NOMO-1 treated with dmso at 0.1 percent for 144 hours (cell line): ENCODE results near the gene ARMC9.
"Not testable (repeated sequence)": the region's sequence is repeated elsewhere in the genome, so short reads cannot be mapped to it uniquely, and the experiment has no call there.

Source experiments
- DNase-seq: peaks from one replicate; lab custom pipeline; 2025; ENCODE audit not compliant: unreplicated experiment; lab: John Stamatoyannopoulos, UW

ARMC9 gene

DNA sequence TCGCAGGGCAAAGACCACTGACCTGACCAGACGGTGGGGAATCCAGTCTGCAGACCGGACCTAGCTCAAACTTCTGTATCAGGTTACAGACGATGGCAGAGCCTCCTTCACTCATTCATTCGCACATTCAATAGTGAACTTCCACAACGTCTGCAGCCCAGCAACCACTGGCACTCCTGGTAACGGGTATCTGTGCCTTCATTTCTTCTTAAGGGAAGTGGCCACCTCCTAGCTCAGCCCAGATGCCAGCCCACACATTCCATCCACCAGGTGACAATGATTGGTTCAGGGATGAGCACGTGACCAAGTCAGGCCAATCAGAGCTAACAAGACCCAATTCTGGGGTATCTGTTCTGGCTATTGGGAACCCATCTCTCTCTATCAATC is 15.9 kb upstream of the ARMC9 start:
- no peak for DNase-seq

DNA sequence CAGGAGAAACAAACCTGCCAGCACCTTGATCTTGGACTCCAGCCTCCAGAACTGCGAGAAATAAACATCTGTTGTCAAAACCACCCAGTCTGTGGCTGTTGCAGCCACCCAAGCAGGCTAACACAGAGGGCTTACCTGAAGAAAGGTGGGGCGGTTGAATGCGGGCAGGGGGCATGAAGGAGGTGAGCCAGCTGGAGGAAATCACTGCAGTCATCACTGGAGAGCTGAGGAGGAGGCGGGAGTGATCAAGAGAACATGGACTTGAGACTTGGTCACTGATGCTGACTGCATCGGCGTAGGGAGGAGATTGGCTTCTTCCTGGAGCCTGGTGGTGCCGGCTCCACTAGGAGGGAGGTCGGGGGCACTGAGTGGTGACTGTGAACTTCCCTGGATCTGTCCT is 14.6 kb upstream of the ARMC9 start:
- no peak for DNase-seq

- no peak for DNase-seq
Measured at GRCh38 chr2:231184319-231184718, 14.1 kb upstream of the ARMC9 start.

DNA sequence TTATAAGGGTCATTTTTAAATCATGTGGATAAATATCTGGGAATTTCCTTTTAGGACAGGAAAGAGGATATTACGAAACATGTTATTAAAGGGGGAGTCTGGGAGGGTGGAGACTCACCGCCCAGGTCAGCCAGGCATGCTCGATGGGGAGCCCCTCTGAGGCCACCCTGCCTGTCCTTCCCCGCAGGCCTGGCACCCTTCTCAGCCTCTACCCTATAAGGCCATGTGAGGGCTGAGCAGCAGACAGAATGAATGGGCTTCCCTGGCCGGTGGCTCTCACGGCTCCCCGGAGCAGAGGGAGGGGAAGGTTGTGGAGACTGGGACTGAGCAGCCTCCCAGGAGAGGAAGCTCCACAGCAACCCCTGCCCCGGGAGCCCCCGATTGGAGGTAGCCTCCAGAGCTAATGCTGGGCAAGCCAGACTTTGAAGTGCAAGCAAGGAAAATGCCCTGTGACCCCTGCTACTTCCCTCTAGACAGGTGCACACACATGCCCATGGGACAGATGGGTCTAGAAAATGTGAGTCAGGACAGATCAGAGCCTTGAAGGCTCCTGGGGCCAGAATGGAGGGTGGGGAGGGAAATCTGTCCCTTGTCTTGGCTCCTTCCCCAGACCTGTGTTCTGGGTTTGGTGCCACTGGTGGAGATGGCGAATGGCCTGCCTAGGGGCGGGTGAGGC is 13.2 kb upstream of the ARMC9 start:
- no peak for DNase-seq

DNA sequence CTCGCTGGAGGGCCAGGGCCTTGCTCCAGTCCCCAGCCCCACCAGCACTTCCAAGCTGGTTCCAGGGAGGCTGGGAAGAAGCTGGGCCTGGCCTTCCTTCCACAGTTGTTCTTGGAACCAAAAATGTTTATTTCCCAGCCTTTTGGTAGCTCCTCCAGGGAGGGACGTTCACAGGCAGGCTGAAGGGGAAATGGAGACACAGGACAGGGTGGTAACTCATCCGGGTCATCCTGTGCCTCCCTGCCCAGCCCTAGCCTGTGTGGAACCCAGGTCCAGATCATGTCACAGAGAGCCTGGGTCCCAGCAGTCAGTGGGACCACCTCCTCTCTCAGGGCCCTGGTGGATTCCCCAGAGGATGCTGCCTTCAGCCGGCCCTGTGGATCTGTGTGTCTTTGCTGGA is 12.5 kb upstream of the ARMC9 start:
- no peak for DNase-seq

DNA sequence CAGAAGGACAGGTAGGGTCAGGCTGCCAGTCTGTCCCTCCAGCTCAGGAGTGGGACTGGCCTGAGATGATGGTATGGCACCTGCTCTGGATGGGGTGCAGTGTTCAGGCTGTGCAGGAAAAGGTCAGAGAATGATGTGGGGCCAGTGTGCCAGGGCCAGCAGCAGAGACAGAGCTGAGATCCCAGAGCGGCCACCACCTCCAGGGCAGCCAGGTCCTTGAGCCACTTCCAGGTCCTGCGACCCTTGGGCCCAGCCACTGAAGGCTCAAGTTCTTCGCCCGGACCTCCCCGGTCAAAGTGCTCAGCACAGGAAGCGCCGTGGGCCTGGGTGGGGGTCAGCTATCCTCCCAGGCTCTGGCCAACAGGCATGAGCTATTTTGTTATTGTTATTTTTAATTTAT is 12.1 kb upstream of the ARMC9 start:
- DNase-seq, result no peak

- no peak for DNase-seq
Measured at GRCh38 chr2:231187736-231188505, 10.5 kb upstream of the ARMC9 start.

DNA sequence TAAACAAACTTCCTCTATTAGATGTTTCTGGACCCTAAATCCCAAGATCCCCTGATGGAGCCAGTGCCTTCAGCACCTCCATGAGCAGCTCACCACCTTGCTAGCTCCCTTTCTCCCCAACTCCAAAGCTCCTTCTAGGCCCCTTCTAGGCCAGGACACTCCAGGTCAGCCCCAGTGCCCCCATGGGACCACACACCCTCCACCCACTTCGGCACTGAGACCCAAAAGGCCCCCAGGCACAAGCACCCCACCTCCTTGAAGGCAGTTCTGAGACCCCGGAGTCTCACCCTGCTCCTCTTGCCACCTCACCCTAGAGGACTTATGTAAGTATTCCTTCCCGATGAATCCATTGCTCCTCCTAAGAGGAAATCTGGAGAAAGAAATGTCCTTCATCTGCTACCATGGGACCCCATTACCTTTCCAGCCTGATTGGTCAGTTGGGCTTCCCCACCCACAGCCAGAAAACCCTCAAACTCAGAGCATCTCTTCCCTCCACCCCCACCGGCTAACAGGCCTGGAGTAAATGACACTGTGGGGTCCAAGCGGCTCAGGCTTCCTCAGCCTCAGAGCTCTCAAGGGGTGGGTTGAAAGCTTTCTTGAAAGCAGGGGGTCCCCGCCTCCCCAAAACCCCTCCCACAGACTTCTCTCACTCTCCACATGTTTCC is 9.8 kb upstream of the ARMC9 start:
- no peak for DNase-seq

DNA sequence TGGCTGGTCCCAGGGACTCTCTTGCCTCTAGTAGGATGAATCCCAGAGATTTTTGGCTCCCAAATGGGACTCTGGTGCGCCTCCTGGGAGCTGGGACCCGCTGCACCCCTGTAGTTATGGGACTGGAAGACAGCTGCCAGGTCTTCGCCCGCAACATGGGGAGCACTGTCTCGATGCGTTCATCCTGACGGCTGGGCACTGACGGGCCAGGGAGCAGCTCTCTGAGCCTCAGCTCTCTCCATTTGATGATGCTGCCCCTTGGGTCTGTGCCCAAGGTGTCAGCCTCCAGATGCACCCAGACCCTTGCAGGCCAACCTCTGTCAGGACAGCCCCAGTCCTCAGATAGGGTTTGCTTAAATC is 9.3 kb upstream of the ARMC9 start:
- DNase-seq, result no peak

DNA sequence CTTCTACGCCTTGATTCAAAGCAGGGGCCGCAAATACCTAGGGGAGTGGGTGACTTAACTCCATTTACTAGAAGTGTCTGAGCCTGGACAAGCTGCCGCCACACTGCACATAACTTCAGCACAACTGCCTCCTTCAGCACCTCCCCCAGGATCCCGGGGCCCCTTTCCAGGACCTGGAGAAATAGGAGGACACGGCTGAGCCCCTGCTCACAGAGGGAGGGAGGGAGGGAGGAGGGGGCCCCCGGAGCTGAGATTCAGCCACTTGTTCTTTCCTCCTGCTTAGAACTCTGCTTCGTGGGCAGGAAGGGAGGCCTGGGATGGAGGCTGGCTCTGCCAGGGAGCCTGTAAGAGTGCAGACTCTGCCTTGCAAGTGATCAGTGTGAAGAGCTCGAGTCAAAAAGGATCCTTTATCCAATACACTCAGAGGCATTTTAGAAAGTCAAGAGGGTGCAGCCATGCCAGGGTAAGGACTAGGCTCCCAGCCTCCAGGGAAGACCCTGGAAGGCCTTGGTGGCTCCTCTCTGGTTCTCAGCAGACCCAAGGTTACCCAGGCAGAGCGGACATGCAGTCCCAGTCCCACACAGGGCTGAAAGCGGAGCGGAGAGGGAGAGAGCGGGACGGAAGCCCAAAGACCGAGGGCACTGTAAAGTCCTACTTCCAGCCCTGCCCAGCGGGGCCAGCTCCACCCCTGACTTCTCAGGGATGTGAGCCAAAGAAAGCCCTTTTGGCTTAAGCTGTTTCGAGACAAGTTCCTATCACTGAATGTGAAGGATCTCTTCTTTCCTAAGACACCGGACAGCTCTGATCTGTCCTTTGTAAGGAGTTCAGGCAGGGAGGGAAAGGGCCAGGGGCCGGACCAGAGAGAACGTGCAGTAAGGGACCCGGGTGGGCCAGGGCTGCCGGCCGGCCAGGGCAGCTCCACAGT is 8.6 kb upstream of the ARMC9 start:
- DNase-seq, result no peak

DNA sequence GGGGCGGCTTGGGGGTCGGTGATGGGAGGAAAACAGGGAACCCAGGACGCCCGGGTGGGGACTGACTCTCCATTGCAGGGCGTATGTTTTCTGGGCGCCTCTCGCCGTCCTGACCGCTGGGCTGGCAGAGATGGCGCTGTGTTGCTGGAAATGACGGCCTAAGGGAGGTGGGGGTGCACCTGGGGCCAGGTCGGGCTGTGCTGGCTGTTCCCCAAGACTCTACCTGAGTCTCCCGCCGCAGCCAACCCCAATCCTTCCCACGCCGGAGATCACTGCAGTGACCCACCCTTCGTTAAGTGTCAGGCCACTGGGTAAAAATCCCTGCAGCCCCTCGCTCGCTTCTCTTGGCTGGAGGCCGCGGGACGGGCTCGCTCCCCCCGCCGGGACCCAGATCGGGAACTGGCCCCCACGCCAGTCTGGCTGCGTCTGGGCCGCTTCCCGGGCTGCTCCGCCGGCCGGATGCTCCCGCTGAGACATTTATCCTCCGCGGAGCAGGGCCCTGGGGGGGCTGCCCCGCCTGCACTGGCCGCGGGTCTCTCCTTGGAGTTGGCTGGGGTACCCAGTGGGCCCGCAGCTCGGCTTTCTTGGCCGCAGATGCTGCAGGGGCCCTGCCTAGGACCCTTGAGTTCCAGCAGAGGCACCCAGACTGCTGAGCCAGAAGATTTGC is 7.8 kb upstream of the ARMC9 start:
- no peak for DNase-seq

- DNase-seq, result peak; percentile 73
Measured at GRCh38 chr2:231191896-231192872, 6.2 kb upstream of the ARMC9 start.

- no peak for DNase-seq
Measured at GRCh38 chr2:231193216-231193615, 5.2 kb upstream of the ARMC9 start.

- no peak for DNase-seq
Measured at GRCh38 chr2:231196592-231196991, 1.8 kb upstream of the ARMC9 start.

DNA sequence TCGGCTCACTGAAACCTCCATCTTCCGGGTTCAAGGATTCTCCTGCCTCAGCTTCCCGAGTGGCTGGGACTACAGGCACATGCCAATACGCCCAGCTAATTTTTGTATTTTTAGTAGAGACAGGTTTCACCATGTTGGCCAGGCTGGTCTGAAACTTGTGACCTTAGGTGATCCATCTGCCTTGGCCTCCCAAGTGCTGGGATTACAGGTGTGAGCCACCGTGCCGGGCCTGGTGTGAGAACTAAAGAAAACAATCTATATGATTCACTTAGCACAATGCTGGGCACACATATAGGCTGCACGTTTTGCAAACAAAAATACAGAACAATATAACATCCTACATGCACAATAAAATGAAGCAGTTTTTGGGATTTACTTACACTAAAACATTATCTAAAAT is 1.2 kb upstream of the ARMC9 start:
- not testable (repeated sequence) for DNase-seq

- DNase-seq, result no peak
Measured at GRCh38 chr2:231197706-231198290, 633 bp upstream of the ARMC9 start.

GRCh38 chr2:231199219-231199618 is 788 bp downstream of the ARMC9 start:
- no peak for DNase-seq

GRCh38 chr2:231200805-231201474 is 2.5 kb downstream of the ARMC9 start:
- DNase-seq, result no peak

DNA sequence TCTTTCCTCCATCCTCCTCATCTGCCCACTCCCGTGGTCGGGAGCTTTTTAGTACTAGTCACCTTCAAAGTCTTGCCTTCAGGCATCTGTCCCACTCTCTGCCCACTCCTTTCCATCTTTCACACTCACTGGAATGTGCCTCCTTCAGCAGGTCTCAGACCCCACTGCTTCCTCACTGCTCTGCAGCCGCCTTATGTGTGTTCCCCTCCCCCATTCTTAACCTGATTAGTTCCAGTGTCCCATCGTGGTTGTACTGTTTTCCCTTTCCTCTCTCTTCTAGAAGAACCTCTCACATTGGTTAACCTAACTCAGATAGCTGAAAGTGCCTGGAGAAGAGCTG is 3.0 kb downstream of the ARMC9 start:
- DNase-seq, result no peak
